ENCODE measurements around the gene ESRRA.
"Not testable (repeated sequence)": the region's sequence is repeated elsewhere in the genome, so short reads cannot be mapped to it uniquely, and the experiment has no call there.

The ESRRA gene

GRCh38 chr11:64314146-64314804 is 9.0 kb downstream of the ESRRA start:
- DNase-seq: no peak

GRCh38 chr11:64314805-64315561 is 9.7 kb downstream of the ESRRA start:
- no peak for DNase-seq

- DNase-seq: not testable (repeated sequence)
Observed at GRCh38 chr11:64315667-64316526, 10.6 kb downstream of the ESRRA start.

- DNase-seq: no peak
Observed at GRCh38 chr11:64316672-64317324, 11.5 kb downstream of the ESRRA start.

GRCh38 chr11:64317325-64317960 is 12.1 kb downstream of the ESRRA start, which contains the start of gene TRMT112:
Gene TRMT112, minus strand, starts transcription at chr11:64317559. Its CDS starts 33 bp downstream, at chr11:64317526.
- peak; percentile 97 for DNase-seq

GRCh38 chr11:64317961-64318765 is 12.8 kb downstream of the ESRRA start, which contains the start of gene PRDX5:
Gene PRDX5, plus strand, starts transcription at chr11:64318121. Its CDS starts 95 bp downstream, at chr11:64318216.
- DNase-seq: peak; percentile 98

GRCh38 chr11:64318766-64319761 is 13.7 kb downstream of the ESRRA start:
- peak; percentile 31 for DNase-seq

GRCh38 chr11:64320556-64320955 is 15.2 kb downstream of the ESRRA start:
- DNase-seq: no peak

GRCh38 chr11:64321026-64321425 is 15.7 kb downstream of the ESRRA start:
- DNase-seq: no peak

- no peak for DNase-seq
Observed at GRCh38 chr11:64321533-64321932, 16.2 kb downstream of the ESRRA start.

GRCh38 chr11:64322925-64323260 is 17.6 kb downstream of the ESRRA start:
- DNase-seq: no peak

- no peak for DNase-seq
Observed at GRCh38 chr11:64323373-64323772, 18.0 kb downstream of the ESRRA start.

- not testable (repeated sequence) for DNase-seq
Observed at GRCh38 chr11:64323984-64324383, 18.7 kb downstream of the ESRRA start.

- no peak for DNase-seq
Observed at GRCh38 chr11:64324692-64325469, 19.6 kb downstream of the ESRRA start.

- no peak for DNase-seq
Observed at GRCh38 chr11:64327375-64327774, 22.1 kb downstream of the ESRRA start.

GRCh38 chr11:64327993-64328392 is 22.7 kb downstream of the ESRRA start:
- no peak for DNase-seq

- DNase-seq: no peak
Observed at GRCh38 chr11:64330888-64331287, 25.6 kb downstream of the ESRRA start.

GRCh38 chr11:64331569-64332371 is 26.4 kb downstream of the ESRRA start:
- DNase-seq: peak; percentile 95

Data from inflammatory macrophage treated with lipopolysaccharide for 4 hours (primary cell).